Colonic mucosa (tissue), 4 donors: Measurements from ENCODE around the gene LRRC31. TPM values are rescaled to one million over a fixed set of nuclear protein-coding genes. Genes with fewer than 3 reads are reported as not detected.

ENCODE experiments used
- DNase-seq: peaks from one replicate; pipeline ENCODE4 v3.0.0-alpha.2; 2020
- H3K27ac ChIP-seq: fragments of 200-600 bp; one replicate; pipeline ENCODE4 v1.8.0; 2021
- H3K27me3 ChIP-seq: fragments of 200-600 bp; one replicate; pipeline ENCODE4 v1.8.0; 2021
- H3K36me3 ChIP-seq: fragments of 200-600 bp; one replicate; pipeline ENCODE4 v1.8.0; 2021
- H3K4me1 ChIP-seq: fragments of 200-600 bp; one replicate; pipeline ENCODE4 v1.8.0; 2021; ENCODE audit warnings: mild to moderate bottlenecking
- H3K4me3 ChIP-seq: fragments of 200-600 bp; one replicate; pipeline ENCODE4 v1.8.0; 2021
- H3K9ac ChIP-seq, 2 donors: one replicate each; pipeline ENCODE4 v1.7.0; 2013; ENCODE audit warnings: control low read depth in 2 of 2, low read depth in 2 of 2, low read length in 2 of 2
- H3K9me3 ChIP-seq: fragments of 200-600 bp; one replicate; pipeline ENCODE4 v1.8.0; 2021
- CTCF ChIP-seq: fragments of 200-600 bp; IDR thresholded peaks from one replicate; pipeline ENCODE4 v1.8.0; 2022; ENCODE audit warnings: antibody characterized with exemption, mild to moderate bottlenecking
- intact Hi-C: fragments of 100-400 bp; cut with DNase I; formaldehyde crosslinking; loops from one replicate; pipeline ENCODE4 v1.14.1; 2022
- total RNA-seq, 2 donors: library from RNA; stranded (reverse); fragmentation: NEBNext Ultra II Directional in 1 of 2; extraction: Animal tissue kit (Norgen Biotek cat#: 25700) in 1 of 2; gene quantifications; one replicate each; pipeline ENCODE4 v1.2.1, GENCODE V29; 2021
- donor health status: healthy.
- donor health status: DM: no; HTN: no; CAD: no.
- donor health status: DM: no; HTN: no; CAD: no.

The LRRC31 gene
- total RNA-seq, 2 donors from 2014 or later: 42.0 to 66.0 TPM

DNA sequence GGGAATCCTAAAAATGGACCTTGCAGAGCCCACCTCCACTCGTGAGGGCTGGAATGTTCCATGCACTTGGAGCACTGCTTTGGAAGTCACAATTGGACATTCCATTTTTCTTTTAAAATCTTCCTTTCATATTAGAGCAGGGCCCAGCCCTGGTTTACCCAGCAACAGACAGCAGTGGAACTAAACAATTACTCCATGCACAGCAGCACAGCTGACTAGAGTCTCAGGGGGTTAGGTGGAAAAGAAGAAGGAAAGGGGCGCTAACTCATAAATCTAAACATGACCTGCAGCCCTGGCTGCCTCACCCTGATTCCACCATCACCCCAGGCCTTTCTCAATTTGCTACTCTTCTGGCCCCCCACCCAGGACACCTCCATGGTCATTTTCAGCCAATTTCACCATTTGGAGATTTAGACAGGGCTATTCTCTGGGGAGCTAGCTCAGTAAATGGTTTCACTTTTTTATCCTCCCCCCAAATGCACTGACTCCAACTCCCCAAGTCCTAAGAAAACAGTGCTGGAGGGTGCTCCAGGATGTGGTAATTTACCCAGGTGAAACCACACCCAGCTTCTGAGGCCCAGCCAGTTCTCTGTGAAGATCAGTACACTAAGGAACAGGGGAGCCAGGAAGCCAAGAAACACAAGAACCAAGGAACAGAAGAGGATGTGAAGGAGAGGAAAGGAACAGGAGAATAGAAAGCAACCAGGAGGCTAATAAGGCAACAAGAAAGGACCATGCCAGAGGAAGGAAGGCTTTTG lies 1.6 kb upstream of the LRRC31 start:
- Histone ChIP-seq H3K27ac (peak overlapping the region; percentile 70), H3K36me3 (no peaks in the 10 kb centered on the region), H3K9me3 (no peaks in the 10 kb centered on the region), H3K4me3 (no peak overlapping the region), H3K9ac (peak overlapping the region in 1 of 2 donors; percentile 69), H3K27me3 (no peaks in the 10 kb centered on the region), H3K4me1 (peaks cover 2% of the 10 kb centered on the region)
- peak; percentile 84 for DNase-seq
- no peak for TF ChIP-seq CTCF
- intact Hi-C loops: no loop called here

DNA sequence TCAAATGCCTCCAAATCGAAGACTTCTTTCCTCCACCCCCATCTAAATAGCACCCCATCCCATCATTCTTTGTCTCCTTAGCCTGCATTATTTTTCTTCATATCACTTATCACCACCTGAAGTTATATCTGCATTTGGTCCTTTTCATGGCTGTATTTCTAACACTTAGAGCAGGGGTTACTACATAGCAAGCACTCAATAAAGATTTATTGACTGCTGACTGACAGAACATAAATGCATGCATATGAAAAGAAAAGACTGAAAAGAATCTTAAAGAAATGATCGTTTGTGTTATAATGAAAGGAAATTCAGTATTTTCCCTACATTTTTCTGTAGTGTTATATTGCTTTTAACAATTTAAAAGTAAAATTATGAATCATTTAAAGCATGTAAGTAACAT lies 1.4 kb downstream of the LRRC31 start:
- peak overlapping the region; percentile 70 for H3K27ac ChIP-seq
- H3K27me3 ChIP-seq: no peaks in the 10 kb centered on the region
- intact Hi-C loops: no loop called here
- H3K9ac ChIP-seq: peak overlapping the region in 1 of 2 donors; percentile 63
- no peak for DNase-seq
- peaks cover 6% of the 10 kb centered on the region for H3K4me1 ChIP-seq
- peak overlapping the region; percentile 26 for H3K4me3 ChIP-seq
- TF ChIP-seq CTCF: no peak
- no peaks in the 10 kb centered on the region for H3K36me3 ChIP-seq
- no peaks in the 10 kb centered on the region for H3K9me3 ChIP-seq

- Histone ChIP-seq H3K4me1 (peaks cover 6% of the 10 kb centered on the region), H3K27me3 (no peaks in the 10 kb centered on the region), H3K36me3 (no peaks in the 10 kb centered on the region), H3K9ac (peak overlapping the region in 1 of 2 donors; percentile 63), H3K9me3 (no peaks in the 10 kb centered on the region), H3K4me3 (peak overlapping the region; percentile 26), H3K27ac (peak overlapping the region; percentile 1)
- no peak for TF ChIP-seq CTCF
- DNase-seq: no peak
- intact Hi-C loops: no loop called here
Measured at GRCh38 chr3:169867584-169868210, 2.0 kb downstream of the LRRC31 start.

DNA sequence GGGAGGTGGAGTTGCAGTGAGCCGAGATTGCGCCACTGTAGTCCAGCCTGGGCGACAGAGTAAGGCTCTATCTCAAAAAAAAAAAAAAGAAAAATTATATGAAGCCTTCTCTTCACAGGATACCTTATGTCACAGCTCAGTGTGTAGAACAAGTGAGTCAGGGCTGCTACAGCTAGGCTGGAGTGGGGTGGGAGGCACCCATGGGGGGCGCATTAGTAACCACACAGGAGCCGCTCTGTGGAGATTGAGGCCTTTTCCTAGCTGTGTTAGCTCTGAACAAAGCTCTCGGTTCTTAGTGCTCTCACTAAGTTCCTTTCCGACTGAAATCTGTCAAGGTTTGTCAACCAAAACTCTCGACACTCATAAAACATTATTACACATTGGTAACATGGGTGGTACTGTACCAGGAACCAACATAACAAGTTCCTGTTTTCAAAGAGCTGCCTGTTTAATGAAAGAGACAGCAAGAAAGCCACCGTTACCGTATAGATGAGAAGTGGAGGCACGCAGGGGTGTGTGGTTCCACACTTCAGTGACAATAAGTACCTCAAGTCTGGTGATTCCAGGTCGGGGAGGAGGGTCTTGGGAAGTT lies 4.5 kb downstream of the LRRC31 start:
- H3K9ac ChIP-seq: peak overlapping the region in 1 of 2 donors; percentile 41

More for the DNA sequence above, 4.5 kb downstream of the LRRC31 start:
- intact Hi-C loops: no loop called here
- no peaks in the 10 kb centered on the region for H3K9me3 ChIP-seq
- TF ChIP-seq CTCF: no peak
- peak overlapping the region; percentile 85 for H3K27ac ChIP-seq
- peaks cover 4% of the 10 kb centered on the region for H3K4me1 ChIP-seq
- H3K4me3 ChIP-seq: no peak overlapping the region
- peak; percentile 32 for DNase-seq
- H3K27me3 ChIP-seq: no peaks in the 10 kb centered on the region
- H3K36me3 ChIP-seq: no peaks in the 10 kb centered on the region
